Caco-2 (cell line): Measurements from ENCODE around the gene OR11H6. TPM values are rescaled to one million over a fixed set of nuclear protein-coding genes. Genes with fewer than 3 reads are reported as not detected.
"Not testable (repeated sequence)": the region's sequence is repeated elsewhere in the genome, so short reads cannot be mapped to it uniquely, and the experiment has no call there.

Experiments
- BruUV-seq: library from RNA; stranded (reverse); fragments of 400-500 nt; replicated peaks from 2 replicates; lab custom pipeline; 2021; lab: Mats Ljungman, UMichigan
- CTCF ChIA-PET: fragments of 300-600 bp; sonication (Branson Sonifier 250); formaldehyde crosslinking; loops from one replicate; lab custom pipeline; 2022; ENCODE audit warnings: antibody characterized with exemption; lab: Charles Lee
- POLR2A ChIA-PET: fragments of 300-600 bp; sonication (Branson Sonifier 250); formaldehyde crosslinking; loops from one replicate; lab custom pipeline; 2022; ENCODE audit warnings: antibody characterized with exemption; lab: Charles Lee
- DNase-seq, 2 experiments: peaks; one replicate each; pipeline versions ENCODE4 v3.0.0 to v3.0.0-alpha.2; 2020 to 2022
- H3K27me3 ChIP-seq: replicated peaks from 2 replicates; pipeline ENCODE4 v1.6.0; 2011; ENCODE audit warnings: low read length; ENCODE audit not compliant: control insufficient read depth, insufficient read depth
- H3K36me3 ChIP-seq: 2 replicates; pipeline ENCODE4 v1.5.1; 2011; ENCODE audit warnings: low read length; ENCODE audit not compliant: control insufficient read depth, insufficient read depth
- H3K4me1 ChIP-seq: fragments of 250-450 bp; sonication (Bioruptor Pico); 2 replicates; pipeline ENCODE4 v1.5.1; 2020; ENCODE audit warnings: mild to moderate bottlenecking
- H3K4me3 ChIP-seq: 2 replicates; pipeline ENCODE4 v1.5.1; 2011; ENCODE audit warnings: low read depth, mild to moderate bottlenecking, control low read depth, low read length
- H3K9me3 ChIP-seq: fragments of 250-450 bp; sonication (Bioruptor Pico); 2 replicates; pipeline ENCODE4 v1.5.1; 2020; ENCODE audit warnings: mild to moderate bottlenecking, moderate library complexity
- H3K27ac Mint-ChIP-seq: one replicate; pipeline ENCODE4 v1.8.0; 2022; ENCODE audit warnings: mixed read lengths; ENCODE audit not compliant: unreplicated experiment
- H3K27me3 Mint-ChIP-seq: one replicate; pipeline ENCODE4 v1.8.0; 2022; ENCODE audit warnings: mixed read lengths; ENCODE audit not compliant: insufficient read depth, unreplicated experiment
- H3K36me3 Mint-ChIP-seq: one replicate; pipeline ENCODE4 v1.8.0; 2022; ENCODE audit warnings: mild to moderate bottlenecking, mixed read lengths; ENCODE audit not compliant: insufficient read depth, unreplicated experiment
- H3K4me1 Mint-ChIP-seq: one replicate; pipeline ENCODE4 v1.8.0; 2022; ENCODE audit warnings: low read depth, mixed read lengths; ENCODE audit not compliant: unreplicated experiment
- H3K4me3 Mint-ChIP-seq: one replicate; pipeline ENCODE4 v1.8.0; 2022; ENCODE audit warnings: mild to moderate bottlenecking, moderate library complexity, mixed read lengths; ENCODE audit not compliant: unreplicated experiment
- H3K9me3 Mint-ChIP-seq: one replicate; pipeline ENCODE4 v1.8.0; 2022; ENCODE audit warnings: mixed read lengths; ENCODE audit not compliant: unreplicated experiment
- CTCF ChIP-seq, 2 experiments: fragments of 200-600 bp in 1 of 2; IDR thresholded peaks; 1 replicate in 1 of 2; 2 replicates in 1 of 2; pipeline versions ENCODE4 v1.5.1 to v1.8.0; 2011 to 2022; ENCODE audit warnings: antibody characterized with exemption in 1 of 2, control low read depth in 1 of 2, inconsistent platforms in 1 of 2, low read depth in 1 of 2, low read length in 1 of 2, mild to moderate bottlenecking in 1 of 2, moderate library complexity in 1 of 2; ENCODE audit not compliant: insufficient read depth in 1 of 2, severe bottlenecking in 1 of 2, unreplicated experiment in 1 of 2
- intact Hi-C: fragments of 100-400 bp; cut with micrococcal nuclease; formaldehyde crosslinking; loops from one replicate; pipeline ENCODE4 v1.10.0; 2022; ENCODE audit not compliant: unreplicated experiment
- total RNA-seq: library from RNA; stranded (reverse); gene quantifications from 2 replicates; pipeline ENCODE4 v1.2.3, GENCODE V29; 2022

The OR11H6 gene
- total RNA-seq, 1 experiment from 2014 or later: not detected

GRCh38 chr14:20209595-20209994 is 13.9 kb upstream of the OR11H6 start:
- no peaks in the 10 kb centered on the region for H3K4me1 ChIP-seq
- H3K9me3 Mint-ChIP-seq: no peaks in the 10 kb centered on the region
- no peaks in the 10 kb centered on the region for H3K9me3 ChIP-seq
- H3K4me3 Mint-ChIP-seq: no peak overlapping the region
- intact Hi-C loops: no loop called here
- H3K27ac Mint-ChIP-seq: no peak overlapping the region
- no peaks in the 10 kb centered on the region for H3K36me3 Mint-ChIP-seq
- no peaks in the 10 kb centered on the region for H3K4me1 Mint-ChIP-seq
- ChIA-PET CTCF (interaction anchor here (0.6 kb wide), 1 partner anchor 648 kb away, joined by 3 read pairs; no protein-coding TSS in a partner anchor), POLR2A (no interaction called here)
- BruUV-seq: no TSS peak
- no peaks in the 10 kb centered on the region for H3K27me3 ChIP-seq
- no peaks in the 10 kb centered on the region for H3K36me3 ChIP-seq
- no peak overlapping the region for H3K4me3 ChIP-seq
- no peak for TF ChIP-seq CTCF (IDR thresholded peaks at IDR 0.05; ENCODE audit: insufficient read depth in 1 of 2, low read depth in 1 of 2, low read length in 1 of 2, severe bottlenecking in 1 of 2, unreplicated experiment in 1 of 2)
- DNase-seq: no peak
- peaks cover 5% of the 10 kb centered on the region for H3K27me3 Mint-ChIP-seq

GRCh38 chr14:20212406-20212805 is 11.1 kb upstream of the OR11H6 start:
- H3K36me3 ChIP-seq, BruUV-seq, H3K9me3 ChIP-seq, H3K36me3 Mint-ChIP-seq, POLR2A ChIA-PET, H3K9me3 Mint-ChIP-seq, intact Hi-C loops, H3K4me3 ChIP-seq, H3K4me1 Mint-ChIP-seq, H3K27ac Mint-ChIP-seq, H3K27me3 ChIP-seq, H3K4me1 ChIP-seq, CTCF ChIA-PET, H3K4me3 Mint-ChIP-seq, DNase-seq, H3K27me3 Mint-ChIP-seq: not testable (repeated sequence)

GRCh38 chr14:20215196-20215595 is 8.3 kb upstream of the OR11H6 start:
- Mint-ChIP-seq H3K27ac (no peak overlapping the region), H3K27me3 (peaks cover 5% of the 10 kb centered on the region), H3K4me1 (no peaks in the 10 kb centered on the region), H3K36me3 (no peaks in the 10 kb centered on the region), H3K4me3 (no peak overlapping the region), H3K9me3 (no peaks in the 10 kb centered on the region)
- no peak for DNase-seq
- no peak overlapping the region for H3K4me3 ChIP-seq
- CTCF ChIA-PET: no interaction called here
- BruUV-seq: no TSS peak
- no peak for TF ChIP-seq CTCF (IDR thresholded peaks at IDR 0.05; ENCODE audit: insufficient read depth in 1 of 2, low read depth in 1 of 2, low read length in 1 of 2, severe bottlenecking in 1 of 2, unreplicated experiment in 1 of 2)
- H3K27me3 ChIP-seq: no peaks in the 10 kb centered on the region
- POLR2A ChIA-PET: no interaction called here
- H3K9me3 ChIP-seq: no peaks in the 10 kb centered on the region
- H3K36me3 ChIP-seq: no peaks in the 10 kb centered on the region
- no peaks in the 10 kb centered on the region for H3K4me1 ChIP-seq
- intact Hi-C loops: no loop called here

GRCh38 chr14:20219033-20219432 is 4.5 kb upstream of the OR11H6 start:
- no peaks in the 10 kb centered on the region for H3K36me3 Mint-ChIP-seq
- no peak overlapping the region for H3K4me3 Mint-ChIP-seq

More at GRCh38 chr14:20219033-20219432, 4.5 kb upstream of the OR11H6 start:
- Histone ChIP-seq H3K4me3 (no peak overlapping the region), H3K4me1 (no peaks in the 10 kb centered on the region), H3K9me3 (no peaks in the 10 kb centered on the region), H3K36me3 (no peaks in the 10 kb centered on the region), H3K27me3 (no peaks in the 10 kb centered on the region)
- no peaks in the 10 kb centered on the region for H3K9me3 Mint-ChIP-seq
- BruUV-seq: no TSS peak
- ChIA-PET POLR2A (no interaction called here), CTCF (no interaction called here)
- no peak overlapping the region for H3K27ac Mint-ChIP-seq
- no peak for DNase-seq
- no peak for TF ChIP-seq CTCF (IDR thresholded peaks at IDR 0.05; ENCODE audit: insufficient read depth in 1 of 2, low read depth in 1 of 2, low read length in 1 of 2, severe bottlenecking in 1 of 2, unreplicated experiment in 1 of 2)
- intact Hi-C loops: no loop called here
- H3K4me1 Mint-ChIP-seq: no peaks in the 10 kb centered on the region
- H3K27me3 Mint-ChIP-seq: no peaks in the 10 kb centered on the region
